ENCODE measurements around the gene TRAF3IP1. TPM values are rescaled to one million over a fixed set of nuclear protein-coding genes. Genes with fewer than 3 reads are reported as not detected.
A peak's percentile ranks its signal among the peaks of the same experiment; 100 is the strongest.

The TRAF3IP1 gene
- total and polyA plus RNA-seq, 4 donors: 14.4 to 21.5 (median 18.4) TPM

- 92 to 93% methylated on average over 9 of the region's 9 CpGs for WGBS, 2 donors
- no peak for ATAC-seq (ENCODE audit: low FRiP score)
- H3K27me3 ChIP-seq (ENCODE audit: control insufficient read depth in 1 of 2, insufficient read depth in 2 of 2, low read length in 1 of 2): no peaks in the 10 kb centered on the region
- DNase-seq: no peak
- no peaks in the 10 kb centered on the region for H3K4me1 ChIP-seq (ENCODE audit: control insufficient read depth in 1 of 2, insufficient read depth in 2 of 2, low read length in 2 of 2)
- intact Hi-C loops (cut with DNase I): loop anchor here in 1 of 2 donors (5.0 kb wide), 1 partner anchor 41 kb away; no protein-coding TSS in a partner anchor
- H3K36me3 ChIP-seq (ENCODE audit: control insufficient read depth in 1 of 2, insufficient read depth in 2 of 2, low read length in 1 of 2): no peaks in the 10 kb centered on the region
- no peaks in the 10 kb centered on the region for H3K9me3 ChIP-seq (ENCODE audit: control insufficient read depth, low read length)
- H3K4me3 ChIP-seq (ENCODE audit: low read length in 2 of 2): no peak overlapping the region
- no peak overlapping the region for H3K27ac ChIP-seq (ENCODE audit: low read depth in 1 of 2, low read length in 2 of 2)
Measured at GRCh38 chr2:238423561-238424312, 103.4 kb downstream of the TRAF3IP1 start.

- no peaks in the 10 kb centered on the region for H3K9me3 ChIP-seq (ENCODE audit: control insufficient read depth, low read length)
- no peak overlapping the region for H3K27ac ChIP-seq (ENCODE audit: low read depth in 1 of 2, low read length in 2 of 2)
- no peak for DNase-seq
- 86 to 88% methylated on average over 3 of the region's 3 CpGs for WGBS, 2 donors
- intact Hi-C loops (cut with DNase I): loop anchor here in 1 of 2 donors (5.0 kb wide), 1 partner anchor 42 kb away; no protein-coding TSS in a partner anchor
- no peak overlapping the region for H3K4me3 ChIP-seq (ENCODE audit: low read length in 2 of 2)
- no peaks in the 10 kb centered on the region for H3K27me3 ChIP-seq (ENCODE audit: control insufficient read depth in 1 of 2, insufficient read depth in 2 of 2, low read length in 1 of 2)
- no peak for ATAC-seq (ENCODE audit: low FRiP score)
- H3K4me1 ChIP-seq (ENCODE audit: control insufficient read depth in 1 of 2, insufficient read depth in 2 of 2, low read length in 2 of 2): no peaks in the 10 kb centered on the region
- H3K36me3 ChIP-seq (ENCODE audit: control insufficient read depth in 1 of 2, insufficient read depth in 2 of 2, low read length in 1 of 2): no peaks in the 10 kb centered on the region
Measured at GRCh38 chr2:238424313-238424700, 104.0 kb downstream of the TRAF3IP1 start.

DNA sequence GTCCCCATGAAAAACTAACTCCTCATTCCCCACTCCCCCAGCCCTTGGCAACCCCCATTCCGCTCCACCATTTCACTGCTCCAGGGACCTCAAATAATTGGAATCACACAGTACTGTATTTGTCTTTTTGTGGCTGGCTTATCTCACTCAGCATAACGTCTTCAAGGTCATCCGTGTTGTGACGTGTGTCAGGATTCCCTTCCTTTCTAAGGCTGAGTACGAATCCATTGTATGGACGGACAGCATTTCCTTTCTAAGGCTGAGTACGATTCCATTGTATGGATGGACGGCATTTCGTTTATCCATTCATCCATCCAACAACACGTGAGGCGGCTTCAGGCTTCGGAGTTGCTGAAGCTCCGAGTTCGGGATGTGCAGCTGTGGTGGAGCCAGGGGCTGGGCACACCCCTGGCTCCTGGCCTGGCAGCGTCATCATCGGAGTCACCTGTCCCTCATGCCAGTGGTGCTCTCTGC lies 105.2 kb downstream of the TRAF3IP1 start:
- ATAC-seq (ENCODE audit: low FRiP score): no peak
- Histone ChIP-seq H3K4me3 (ENCODE audit: low read length in 2 of 2) (no peak overlapping the region), H3K27ac (ENCODE audit: low read depth in 1 of 2, low read length in 2 of 2) (no peak overlapping the region)

GRCh38 chr2:238425979-238426567 lies 105.8 kb downstream of the TRAF3IP1 start:
- H3K27me3 ChIP-seq (ENCODE audit: control insufficient read depth in 1 of 2, insufficient read depth in 2 of 2, low read length in 1 of 2): no peaks in the 10 kb centered on the region
- peak overlapping the region; percentile 62 to 97 for H3K27ac ChIP-seq (ENCODE audit: low read depth in 1 of 2, low read length in 2 of 2)
- intact Hi-C loops (cut with DNase I): loop anchor here in 1 of 2 donors (5.0 kb wide), 1 partner anchor 34 kb away; no protein-coding TSS in a partner anchor
- H3K4me1 ChIP-seq (ENCODE audit: control insufficient read depth in 1 of 2, insufficient read depth in 2 of 2, low read length in 2 of 2): no peaks in the 10 kb centered on the region
- WGBS, 2 donors: 7 to 8% methylated on average over 24 of the region's 24 CpGs
- peaks cover 0 to 2% of the 10 kb centered on the region in 2 donors for H3K36me3 ChIP-seq (ENCODE audit: control insufficient read depth in 1 of 2, insufficient read depth in 2 of 2, low read length in 1 of 2)
- no peaks in the 10 kb centered on the region for H3K9me3 ChIP-seq (ENCODE audit: control insufficient read depth, low read length)
- ATAC-seq (ENCODE audit: low FRiP score) (no peak), DNase-seq (peak in 1 of 2 donors; percentile 75)
- H3K4me3 ChIP-seq (ENCODE audit: low read length in 2 of 2): peak overlapping the region; percentile 59 to 68

More for the DNA sequence above, 105.2 kb downstream of the TRAF3IP1 start:
- intact Hi-C loops (cut with DNase I): loop anchor here in 1 of 2 donors (5.0 kb wide), 1 partner anchor 33 kb away; no protein-coding TSS in a partner anchor
- 81 to 82% methylated on average over 16 of the region's 16 CpGs for WGBS, 2 donors
- H3K36me3 ChIP-seq (ENCODE audit: control insufficient read depth in 1 of 2, insufficient read depth in 2 of 2, low read length in 1 of 2): peaks cover 0 to 2% of the 10 kb centered on the region in 2 donors
- no peaks in the 10 kb centered on the region for H3K9me3 ChIP-seq (ENCODE audit: control insufficient read depth, low read length)
- H3K27me3 ChIP-seq (ENCODE audit: control insufficient read depth in 1 of 2, insufficient read depth in 2 of 2, low read length in 1 of 2): no peaks in the 10 kb centered on the region
- DNase-seq: no peak
- H3K4me1 ChIP-seq (ENCODE audit: control insufficient read depth in 1 of 2, insufficient read depth in 2 of 2, low read length in 2 of 2): no peaks in the 10 kb centered on the region

GRCh38 chr2:238426568-238427434 lies 106.5 kb downstream of the TRAF3IP1 start, which contains the start of gene ASB1:
ASB1 (plus strand) TSS chr2:238426927; CDS start chr2:238427071, 144 bp downstream.
- intact Hi-C loops (cut with DNase I): loop anchor here in 1 of 2 donors (5.0 kb wide), 1 partner anchor 34 kb away; no protein-coding TSS in a partner anchor
- Histone ChIP-seq H3K4me3 (ENCODE audit: low read length in 2 of 2) (peak within 1 kb of the TSS; percentile 59 to 68), H3K4me1 (ENCODE audit: control insufficient read depth in 1 of 2, insufficient read depth in 2 of 2, low read length in 2 of 2) (no peaks in the 10 kb centered on the region), H3K27me3 (ENCODE audit: control insufficient read depth in 1 of 2, insufficient read depth in 2 of 2, low read length in 1 of 2) (no peaks in the 10 kb centered on the region), H3K36me3 (ENCODE audit: control insufficient read depth in 1 of 2, insufficient read depth in 2 of 2, low read length in 1 of 2) (peaks cover 0 to 2% of the 10 kb centered on the region in 2 donors), H3K27ac (ENCODE audit: low read depth in 1 of 2, low read length in 2 of 2) (peak within 1 kb of the TSS; percentile 62 to 97), H3K9me3 (ENCODE audit: control insufficient read depth, low read length) (no peaks in the 10 kb centered on the region)
- ATAC-seq (ENCODE audit: low FRiP score) (peak; percentile 89), DNase-seq (peak; percentile 83 to 91)
- 0% methylated on average over 80 to 104 of the region's 104 CpGs for WGBS, 2 donors

- Histone ChIP-seq H3K4me3 (ENCODE audit: low read length in 2 of 2) (peak overlapping the region; percentile 59 to 68), H3K4me1 (ENCODE audit: control insufficient read depth in 1 of 2, insufficient read depth in 2 of 2, low read length in 2 of 2) (no peaks in the 10 kb centered on the region), H3K27me3 (ENCODE audit: control insufficient read depth in 1 of 2, insufficient read depth in 2 of 2, low read length in 1 of 2) (no peaks in the 10 kb centered on the region), H3K36me3 (ENCODE audit: control insufficient read depth in 1 of 2, insufficient read depth in 2 of 2, low read length in 1 of 2) (peaks cover 0 to 2% of the 10 kb centered on the region in 2 donors), H3K9me3 (ENCODE audit: control insufficient read depth, low read length) (no peaks in the 10 kb centered on the region), H3K27ac (ENCODE audit: low read depth in 1 of 2, low read length in 2 of 2) (peak overlapping the region; percentile 62 to 97)
- intact Hi-C loops (cut with DNase I): loop anchor here in 1 of 2 donors (5.0 kb wide), 1 partner anchor 35 kb away; no protein-coding TSS in a partner anchor
- DNase-seq: peak in 1 of 2 donors; percentile 77
- peak; percentile 36 for ATAC-seq (ENCODE audit: low FRiP score)
- WGBS, 2 donors: 4 to 5% methylated on average over 20 of the region's 20 CpGs
Measured at GRCh38 chr2:238427435-238428162, 107.3 kb downstream of the TRAF3IP1 start.

DNA sequence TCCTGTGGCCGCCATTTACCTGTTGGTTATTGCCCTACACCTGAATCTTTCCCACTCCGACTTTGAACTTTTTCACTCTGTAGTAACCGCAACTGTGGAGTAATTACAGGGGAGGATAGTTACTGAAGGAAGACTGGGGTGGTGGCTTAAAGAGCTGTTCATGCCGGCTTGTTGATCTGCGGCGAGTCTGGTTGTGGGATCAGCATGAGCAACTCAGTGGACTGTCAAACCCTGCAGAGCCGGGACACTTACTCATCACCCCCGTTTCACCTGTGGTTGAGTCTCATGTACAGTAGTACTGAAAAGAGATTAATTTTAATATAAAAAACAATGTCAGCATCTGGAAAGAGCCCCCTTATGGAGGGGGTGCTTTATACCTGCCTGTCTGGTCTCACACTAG lies 108.5 kb downstream of the TRAF3IP1 start:
- ATAC-seq (ENCODE audit: low FRiP score): no peak
- no peak for DNase-seq
- Histone ChIP-seq H3K4me3 (ENCODE audit: low read length in 2 of 2) (no peak overlapping the region), H3K36me3 (ENCODE audit: control insufficient read depth in 1 of 2, insufficient read depth in 2 of 2, low read length in 1 of 2) (peaks cover 0 to 2% of the 10 kb centered on the region in 2 donors), H3K4me1 (ENCODE audit: control insufficient read depth in 1 of 2, insufficient read depth in 2 of 2, low read length in 2 of 2) (no peaks in the 10 kb centered on the region), H3K27me3 (ENCODE audit: control insufficient read depth in 1 of 2, insufficient read depth in 2 of 2, low read length in 1 of 2) (no peaks in the 10 kb centered on the region), H3K9me3 (ENCODE audit: control insufficient read depth, low read length) (no peaks in the 10 kb centered on the region), H3K27ac (ENCODE audit: low read depth in 1 of 2, low read length in 2 of 2) (no peak overlapping the region)
- 94 to 95% methylated on average over 8 of the region's 8 CpGs for WGBS, 2 donors
- intact Hi-C loops (cut with DNase I): loop anchor here in 1 of 2 donors (5.0 kb wide), 1 partner anchor 37 kb away; no protein-coding TSS in a partner anchor
